GM13976 (cell line): ENCODE data around the gene ADGRD1.

Experiments used
- DNase-seq: peaks from one replicate; pipeline ENCODE4 v3.0.0; 2012; ENCODE audit warnings: low spot score
- in situ Hi-C: fragments of 300-500 bp; cut with MboI; formaldehyde crosslinking; loops from one replicate; pipeline ENCODE4 v1.12.0; 2022; ENCODE audit warnings: low sequenced_read_pairs, mixed read lengths, inconsistent platforms; ENCODE audit not compliant: unreplicated experiment
- TF ChIP-seq, protein P1 (sequence below): IDR thresholded peaks from 2 replicates; pipeline ENCODE4 v1.5.1; 2012; ENCODE audit warnings: borderline replicate concordance, mild to moderate bottlenecking; ENCODE audit not compliant: insufficient read depth; ENCODE audit errors: extremely low read depth, missing control alignments, control extremely low read depth

The ADGRD1 gene

GRCh38 chr12:131132118-131132892 is 178.6 kb downstream of the ADGRD1 start:
- in situ Hi-C loops, result no loop called here
- TF ChIP-seq, protein P1, sequence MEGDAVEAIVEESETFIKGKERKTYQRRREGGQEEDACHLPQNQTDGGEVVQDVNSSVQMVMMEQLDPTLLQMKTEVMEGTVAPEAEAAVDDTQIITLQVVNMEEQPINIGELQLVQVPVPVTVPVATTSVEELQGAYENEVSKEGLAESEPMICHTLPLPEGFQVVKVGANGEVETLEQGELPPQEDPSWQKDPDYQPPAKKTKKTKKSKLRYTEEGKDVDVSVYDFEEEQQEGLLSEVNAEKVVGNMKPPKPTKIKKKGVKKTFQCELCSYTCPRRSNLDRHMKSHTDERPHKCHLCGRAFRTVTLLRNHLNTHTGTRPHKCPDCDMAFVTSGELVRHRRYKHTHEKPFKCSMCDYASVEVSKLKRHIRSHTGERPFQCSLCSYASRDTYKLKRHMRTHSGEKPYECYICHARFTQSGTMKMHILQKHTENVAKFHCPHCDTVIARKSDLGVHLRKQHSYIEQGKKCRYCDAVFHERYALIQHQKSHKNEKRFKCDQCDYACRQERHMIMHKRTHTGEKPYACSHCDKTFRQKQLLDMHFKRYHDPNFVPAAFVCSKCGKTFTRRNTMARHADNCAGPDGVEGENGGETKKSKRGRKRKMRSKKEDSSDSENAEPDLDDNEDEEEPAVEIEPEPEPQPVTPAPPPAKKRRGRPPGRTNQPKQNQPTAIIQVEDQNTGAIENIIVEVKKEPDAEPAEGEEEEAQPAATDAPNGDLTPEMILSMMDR, result peak; percentile 93
- DNase-seq, result peak; percentile 87

DNA sequence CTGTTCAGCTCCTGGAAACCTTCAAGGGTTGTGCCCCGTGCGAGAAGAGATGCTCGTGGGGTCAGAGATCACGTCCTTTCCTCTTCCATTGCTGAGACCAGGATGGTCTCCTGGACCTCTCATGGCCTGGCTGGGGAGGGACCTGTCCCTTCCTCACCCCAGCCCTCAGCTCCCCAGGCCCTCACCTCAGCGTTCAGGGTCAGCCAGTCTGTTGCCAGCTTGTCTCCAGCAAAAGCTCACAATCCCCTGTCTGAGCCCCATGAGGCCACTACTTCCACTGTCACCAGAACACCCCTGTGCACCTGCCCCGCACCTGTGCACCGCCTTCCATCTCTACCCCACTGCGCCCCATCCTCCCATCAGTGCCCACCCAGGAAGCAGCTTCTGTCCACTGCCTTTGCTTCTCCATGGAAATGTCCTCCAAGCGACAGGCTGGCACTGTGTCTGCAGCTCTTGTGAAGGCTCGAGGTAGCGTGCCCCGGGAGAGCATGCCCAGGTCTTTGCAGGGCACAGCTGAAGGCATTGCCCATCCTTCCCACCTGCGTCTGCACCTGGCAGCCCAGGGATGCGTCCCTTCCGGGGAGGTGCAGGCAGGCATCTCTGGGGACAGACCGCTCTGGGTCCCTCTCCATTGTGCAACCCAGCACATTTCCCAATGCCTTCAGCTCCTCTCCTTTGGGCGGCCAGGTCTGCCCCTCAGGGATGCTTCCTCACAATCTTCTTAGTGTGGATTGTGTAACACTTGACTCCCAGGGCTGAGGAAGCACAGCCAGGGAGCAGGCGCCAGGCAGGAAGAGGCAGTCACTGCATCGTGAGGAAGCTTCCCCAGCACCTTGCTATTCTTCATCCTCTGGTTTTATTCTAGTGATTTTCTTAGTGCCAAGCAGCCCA is 179.6 kb downstream of the ADGRD1 start:
- TF ChIP-seq, protein P1, result no peak
- in situ Hi-C loops, result no loop called here
- DNase-seq, result no peak

DNA sequence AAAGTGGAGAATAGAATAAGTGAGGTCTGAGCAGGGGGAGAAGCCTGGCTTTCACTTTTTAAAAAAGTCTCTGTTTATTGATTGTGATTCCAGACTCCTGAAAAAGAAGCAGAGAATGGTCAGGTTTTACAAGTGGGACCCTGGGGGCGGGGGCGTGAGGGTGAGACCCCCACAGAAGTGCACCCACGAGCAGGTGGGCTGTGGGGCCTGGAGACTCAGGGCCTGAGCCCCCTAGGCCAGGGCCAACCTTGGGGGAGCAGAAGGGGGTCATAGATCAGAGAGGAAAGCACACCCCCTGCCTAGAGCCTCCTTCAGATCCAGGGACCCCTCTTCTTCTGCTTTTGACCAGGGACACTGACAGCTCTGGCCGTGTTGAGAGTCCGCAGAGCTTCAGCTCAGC is 180.3 kb downstream of the ADGRD1 start:
- TF ChIP-seq, protein P1, result no peak
- in situ Hi-C loops, result no loop called here
- no peak for DNase-seq

DNA sequence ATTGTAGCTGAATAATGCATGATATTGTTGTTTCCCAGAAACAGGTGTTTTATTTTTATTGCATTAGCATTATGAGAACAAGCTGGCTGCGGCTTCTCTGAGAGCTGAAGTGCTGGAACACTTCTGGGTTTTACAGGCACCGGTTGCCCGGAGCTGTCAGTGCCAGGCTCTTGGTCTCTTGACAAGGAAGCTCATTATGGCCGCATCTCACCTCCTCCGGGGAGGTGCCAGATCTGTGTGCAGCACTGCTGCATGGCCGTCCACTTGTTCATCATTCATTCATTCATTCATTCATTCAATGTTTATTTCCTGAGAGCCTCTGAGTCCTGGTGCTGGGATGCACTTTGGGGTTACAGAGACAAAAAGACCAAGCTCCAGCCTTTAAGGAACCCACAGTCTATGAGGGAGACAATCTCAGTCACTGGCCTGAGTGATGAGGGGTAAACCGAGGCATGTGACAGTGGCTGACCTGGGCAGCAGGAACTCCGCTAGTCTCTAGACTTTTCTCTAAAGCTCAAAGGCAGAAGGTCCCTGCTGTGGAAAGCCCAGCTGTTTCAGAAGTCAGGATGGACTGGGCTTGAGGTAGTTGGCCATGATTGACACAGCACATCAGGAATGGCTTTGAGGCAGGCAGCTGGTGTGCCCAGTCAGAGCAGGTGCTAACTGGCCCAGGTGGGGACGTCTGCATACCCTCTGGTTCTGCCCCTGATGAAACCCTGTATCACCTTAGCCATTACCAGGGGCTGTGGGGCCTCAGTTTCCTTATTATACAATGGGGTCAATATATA is 181.0 kb downstream of the ADGRD1 start:
- DNase-seq, result no peak
- TF ChIP-seq, protein P1, result no peak
- in situ Hi-C loops, result no loop called here

DNA sequence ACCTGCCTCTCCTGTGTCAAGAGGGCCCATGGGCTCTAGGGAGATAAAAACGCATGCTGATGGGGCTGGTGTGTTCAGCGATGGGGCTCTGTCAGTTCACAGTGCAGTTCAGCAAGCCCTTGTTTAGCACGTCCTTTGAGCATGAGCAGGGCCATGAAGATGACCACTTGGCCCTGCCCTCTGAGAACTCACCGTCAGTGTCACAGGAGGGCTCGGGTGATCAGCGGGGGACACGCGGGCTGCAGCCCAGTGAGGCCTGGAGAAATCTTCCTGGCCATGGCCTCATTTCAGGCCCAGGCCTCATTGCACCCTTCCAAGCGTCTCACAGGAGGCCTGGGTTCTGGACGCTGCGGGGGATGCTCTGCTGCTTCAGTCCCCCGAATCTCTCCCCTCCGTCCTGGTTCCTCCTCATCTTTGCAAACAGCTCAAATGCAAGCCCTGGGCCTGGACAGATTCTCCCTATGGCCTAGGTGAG is 181.6 kb downstream of the ADGRD1 start:
- TF ChIP-seq, protein P1, result no peak
- in situ Hi-C loops, result no loop called here
- no peak for DNase-seq
